Spleen (tissue), 7 donors: ENCODE results near the gene IFNA2.

Experiments
- CTCF ChIP-seq, 11 experiments: fragments of 200-600 bp in 7 of 11; fragments of 450-650 bp in 4 of 11; sonication (generic) in 4 of 11; IDR thresholded peaks in 8 of 11; conservative IDR thresholded peaks in 3 of 11; 1 replicate in 7 of 11; 2 replicates in 4 of 11; pipeline versions ENCODE4 v1.4.0 to v1.8.0; 2016 to 2021; ENCODE audit warnings: antibody characterized with exemption in 11 of 11, inconsistent platforms in 4 of 11, mild to moderate bottlenecking in 1 of 11
- POLR2A ChIP-seq, 3 donors: fragments of 450-650 bp; IDR thresholded peaks; one replicate each; pipeline ENCODE4 v1.5.1; 2017; ENCODE audit warnings: antibody characterized with exemption in 3 of 3, mild to moderate bottlenecking in 1 of 3
- POLR2AphosphoS5 ChIP-seq, 3 donors: sonication (generic); formaldehyde crosslinking; IDR thresholded peaks; one replicate each; pipeline ENCODE4 v1.5.1; 2017; ENCODE audit warnings: antibody characterized with exemption in 3 of 3
- donor health status: DM: no; HTN: no; CAD: no; lungs with moderate emphysema.
- donor health status: DM: no; HTN: no; CAD: no.
- donor health status: DM: no; HTN: no; CAD: no.

- TF ChIP-seq CTCF (IDR thresholded peaks at IDR 0.05 in 8 of 11, conservative IDR thresholded peaks at IDR 0.05 in 3 of 11) (peak in 5 of 11 experiments; percentile 18 to 48 (median 29)), POLR2A (IDR thresholded peaks at IDR 0.05) (no peak), POLR2AphosphoS5 (IDR thresholded peaks at IDR 0.05) (no peak)
Measured at GRCh38 chr9:21413624-21414023, 28.4 kb upstream of the IFNA2 start.
